LNCaP clone FGC (cell line): ENCODE measurements around the gene TFIP11.

Source experiments
- DNase-seq: peaks from one replicate; pipeline ENCODE4 v3.0.0-alpha.2; 2011; ENCODE audit warnings: low read depth
- H3K4me3 ChIP-seq: 2 replicates; pipeline ENCODE4 v1.5.1; 2011; ENCODE audit warnings: mild to moderate bottlenecking, low read depth, low read length, control low read depth
- CTCF ChIP-seq: IDR thresholded peaks from 2 replicates; pipeline ENCODE4 v1.5.1; 2012; ENCODE audit warnings: mild to moderate bottlenecking; ENCODE audit not compliant: control insufficient read depth, insufficient read depth; ENCODE audit errors: extremely low read depth

TFIP11 gene

GRCh38 chr22:26483439-26484359 lies 28.6 kb downstream of the TFIP11 start, which contains the start of the genes HPS4 and SRRD:
TSS of gene HPS4 (minus strand) at chr22:26483783. CDS start at chr22:26481762, 2,021 bp downstream.
TSS of gene SRRD (plus strand) at chr22:26483877. CDS start at chr22:26483891, 14 bp downstream.
- peak within 1 kb of the TSS; percentile 94 for H3K4me3 ChIP-seq

DNA sequence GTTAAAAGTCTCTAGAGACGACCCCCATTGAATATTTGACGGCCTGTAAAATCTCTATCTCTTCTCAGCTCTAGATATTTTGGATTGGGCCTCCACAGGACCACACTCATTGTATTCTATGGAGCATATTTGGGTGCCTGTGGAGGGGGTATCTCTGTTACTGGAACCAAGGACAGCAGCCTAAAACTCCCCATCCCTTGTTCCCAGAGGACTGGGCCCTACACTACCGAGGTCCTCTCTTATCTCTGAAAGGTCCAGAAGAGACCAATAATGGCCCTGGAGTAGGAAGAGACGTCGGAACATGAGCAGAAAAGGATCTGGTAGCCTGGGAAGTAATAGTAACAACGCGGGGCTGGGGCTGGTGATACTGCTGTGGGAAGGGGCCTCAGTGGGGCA lies 29.2 kb downstream of the TFIP11 start:
- TF ChIP-seq CTCF: no peak
- peak overlapping the region; percentile 94 for H3K4me3 ChIP-seq
- DNase-seq: no peak

More at GRCh38 chr22:26483439-26484359, 28.6 kb downstream of the TFIP11 start, which contains the start of the genes HPS4 and SRRD:
- TF ChIP-seq CTCF: no peak
- peak; percentile 50 for DNase-seq

DNA sequence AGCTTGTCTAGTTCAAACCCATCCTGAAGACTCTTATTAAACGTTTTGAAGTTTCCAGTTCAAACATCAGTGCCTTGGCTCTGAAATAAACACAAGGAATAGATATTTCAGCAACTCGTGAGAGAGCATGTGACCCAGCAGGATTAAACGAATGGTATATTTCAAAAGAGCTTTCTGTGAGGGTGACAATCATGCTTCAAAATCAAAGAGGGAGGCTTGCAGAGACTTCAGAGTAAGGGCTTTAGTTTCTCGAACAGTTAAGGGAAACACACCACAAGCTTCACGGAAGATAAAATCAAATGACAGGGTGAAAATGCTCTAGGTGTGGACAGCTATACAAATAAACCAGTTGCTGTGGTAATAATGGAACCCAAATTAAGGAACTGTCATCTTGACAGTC lies 30.1 kb downstream of the TFIP11 start:
- H3K4me3 ChIP-seq: no peak overlapping the region
- DNase-seq: no peak
- TF ChIP-seq CTCF: no peak

DNA sequence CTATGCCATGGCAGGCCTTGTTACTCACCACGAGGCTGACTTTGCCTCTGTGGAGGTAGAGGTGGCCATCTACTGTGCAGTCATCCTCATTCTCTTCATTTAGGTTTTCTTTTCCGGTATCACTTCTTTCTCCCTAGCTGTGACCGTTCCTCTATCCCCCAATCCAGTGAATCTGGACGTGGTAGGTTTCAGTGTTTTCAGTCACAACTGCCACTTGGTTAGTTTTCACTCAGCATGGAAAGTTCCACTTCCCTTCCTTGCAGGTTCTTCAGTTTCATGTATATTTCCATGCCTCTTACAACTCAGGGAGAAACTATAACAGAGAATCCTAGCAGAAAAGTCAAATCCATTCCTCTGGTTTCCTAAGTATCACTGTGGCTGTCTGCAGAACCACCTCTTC lies 30.6 kb downstream of the TFIP11 start:
- H3K4me3 ChIP-seq: no peak overlapping the region
- no peak for DNase-seq
- TF ChIP-seq CTCF: no peak

DNA sequence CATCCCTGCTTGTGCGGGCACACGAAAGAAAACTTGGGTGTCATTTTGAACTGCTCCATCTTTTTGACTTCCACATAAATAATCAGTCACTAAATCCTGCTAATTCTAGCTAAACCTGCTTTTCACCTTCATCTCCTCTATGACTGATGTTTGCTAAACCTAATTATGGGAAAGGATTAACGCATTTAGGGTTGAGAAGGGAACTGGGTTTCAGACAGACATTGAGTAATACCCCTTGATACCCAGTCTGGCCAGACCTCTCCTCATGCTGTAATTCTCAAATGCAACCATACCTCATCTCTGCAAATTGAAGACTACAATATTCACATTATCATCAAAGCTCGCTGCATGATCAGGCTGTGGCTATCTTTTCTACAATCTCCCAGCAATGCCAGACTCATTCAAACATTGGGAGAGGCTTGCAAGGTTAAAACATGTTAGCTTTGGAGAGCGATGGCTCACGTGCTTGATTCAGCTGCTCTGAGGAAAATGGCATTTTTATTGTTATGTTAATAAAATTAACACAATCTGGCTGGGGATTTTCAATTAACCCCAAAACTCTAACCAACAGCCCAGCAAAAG lies 31.1 kb downstream of the TFIP11 start:
- no peak for TF ChIP-seq CTCF
- no peak for DNase-seq
- H3K4me3 ChIP-seq: no peak overlapping the region

DNA sequence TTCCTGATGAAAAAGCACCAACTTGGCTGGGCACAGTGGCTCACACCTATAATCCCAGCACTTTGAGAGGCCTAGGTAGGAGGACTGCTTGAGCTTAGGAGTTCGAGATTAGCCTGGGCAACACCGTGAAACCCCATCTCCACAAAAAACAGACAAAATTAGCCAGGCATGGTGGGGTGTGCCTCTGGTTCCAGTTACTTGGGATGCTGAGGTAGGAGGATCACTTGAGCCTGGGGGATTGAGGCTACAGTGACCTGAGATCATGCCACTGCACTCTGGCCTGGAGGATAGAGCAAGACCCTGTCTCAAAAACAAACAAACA lies 31.7 kb downstream of the TFIP11 start:
- TF ChIP-seq CTCF: no peak
- DNase-seq: no peak

More for the DNA sequence above, 31.7 kb downstream of the TFIP11 start:
- peak overlapping the region; percentile 40 for H3K4me3 ChIP-seq
